Measurements from ENCODE around the gene ADRA2C. TPM values are rescaled to one million over a fixed set of nuclear protein-coding genes. Genes with fewer than 3 reads are reported as not detected.

The ADRA2C gene
- total and polyA plus RNA-seq, 9 of the 15 experiments (the other 6 are each of a cell fraction or from before 2014, with no cell fraction given) = 0.06 to 0.58 (median 0.14) TPM; not detected in 2

DNA sequence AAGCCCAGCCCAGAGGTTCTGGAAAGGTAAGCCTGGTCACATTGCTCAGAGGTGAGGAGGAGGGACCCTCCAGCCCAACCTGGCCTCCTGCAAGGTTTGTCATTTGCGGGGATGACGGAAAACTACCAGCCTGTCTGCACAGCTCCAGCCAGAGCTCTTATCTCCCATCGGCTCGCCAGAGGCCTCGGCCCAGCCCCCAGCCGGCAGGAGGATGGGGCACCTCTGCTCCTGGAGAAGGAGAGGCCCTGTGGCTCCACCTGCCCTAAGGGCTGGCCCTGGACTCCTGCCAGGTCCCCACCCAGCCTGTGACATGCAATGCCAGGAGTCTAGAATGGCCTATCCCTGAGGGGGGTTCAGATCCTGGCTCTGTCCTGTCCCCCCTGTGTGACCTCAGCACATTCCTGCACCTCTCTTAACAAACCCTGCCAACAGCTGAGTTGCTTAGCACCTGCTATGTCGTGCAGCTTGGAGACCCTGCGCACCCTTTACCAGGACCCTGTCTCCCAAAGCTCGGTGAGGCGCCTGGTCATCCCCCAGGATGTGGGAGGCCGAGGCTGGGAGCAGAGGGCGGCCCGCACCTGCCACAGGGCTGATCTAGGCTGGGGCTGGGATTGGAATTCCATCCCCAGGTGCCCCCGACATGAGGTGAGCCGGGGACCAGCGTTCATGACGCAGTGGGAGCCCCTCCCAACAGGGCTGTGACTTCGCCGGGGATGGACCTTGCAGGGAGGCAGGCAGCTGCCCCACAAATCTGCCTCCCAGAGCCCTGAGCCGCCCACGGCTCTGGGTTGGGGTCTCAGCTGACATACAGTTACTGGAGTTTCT lies 14.4 kb downstream of the ADRA2C start:
- no peak for FAIRE-seq
- intact Hi-C loops (cut with micrococcal nuclease) = no loop called here

More for the DNA sequence above, 14.4 kb downstream of the ADRA2C start:
- H3K4me3 ChIP-seq = no peak overlapping the region
- CTCF ChIA-PET (ENCODE audit: low intra/inter-chr PET ratio) = no interaction called here
- H2AFZ ChIP-seq (ENCODE audit: low read depth, low read length) = no peak overlapping the region
- 0 out of 2 replicates have a peak, but pooled peaks cover 5% of the 10 kb centered on the region for H4K20me1 ChIP-seq (replicated peaks; ENCODE audit: control insufficient read depth, insufficient read depth, low read length)
- ATAC-seq (peak; percentile 61), DNase-seq (ENCODE audit: extremely low read depth in 1 of 4, low spot score in 3 of 4) (peak; percentile 25 to 34 (median 30))
- H3K36me3 ChIP-seq (ENCODE audit: control insufficient read depth, insufficient read depth, low read length) = no peaks in the 10 kb centered on the region
- H3K9me1 ChIP-seq (ENCODE audit: control insufficient read depth, insufficient read depth, low read length) = no peaks in the 10 kb centered on the region
- in situ Hi-C loops (cut with MboI) = no loop called here
- TF ChIP-seq SIN3B (IDR thresholded peaks at IDR 0.05; ENCODE audit: low read depth) (no peak), NFIC (IDR thresholded peaks at IDR 0.05) (peak; percentile 54), ZNF561 (CRISPR knock-in tag; conservative IDR thresholded peaks at IDR 0.05) (no peak), HMG20A (CRISPR knock-in tag; conservative IDR thresholded peaks at IDR 0.05) (no peak), RBFOX2 (IDR thresholded peaks at IDR 0.05; ENCODE audit: low read depth, low read length) (no peak), ZNF143 (CRISPR knock-in tag; IDR thresholded peaks at IDR 0.05) (no peak), CTBP1 (IDR thresholded peaks at IDR 0.05; ENCODE audit: borderline replicate concordance) (0 out of 2 replicates have a peak, but pooled peaks have one; percentile 12), MXI1 (IDR thresholded peaks at IDR 0.05; ENCODE audit: low read depth, low read length) (no peak), RBM22 (IDR thresholded peaks at IDR 0.05; ENCODE audit: low read depth, low read length, poor library complexity, severe bottlenecking) (no peak), CAMTA2 (CRISPR knock-in tag; conservative IDR thresholded peaks at IDR 0.05) (no peak), RFX5 (IDR thresholded peaks at IDR 0.05; ENCODE audit: low read depth, low read length) (no peak), TAF1 (IDR thresholded peaks at IDR 0.05; ENCODE audit: control insufficient read depth, extremely low read depth, insufficient read depth, low read length, severe bottlenecking) (no peak), ZNF586 (CRISPR knock-in tag; conservative IDR thresholded peaks at IDR 0.05) (no peak), ZNF274 (IDR thresholded peaks at IDR 0.05; ENCODE audit: borderline replicate concordance, low read depth, low read length) (no peak)
- TF ChIP-seq, protein P1, sequence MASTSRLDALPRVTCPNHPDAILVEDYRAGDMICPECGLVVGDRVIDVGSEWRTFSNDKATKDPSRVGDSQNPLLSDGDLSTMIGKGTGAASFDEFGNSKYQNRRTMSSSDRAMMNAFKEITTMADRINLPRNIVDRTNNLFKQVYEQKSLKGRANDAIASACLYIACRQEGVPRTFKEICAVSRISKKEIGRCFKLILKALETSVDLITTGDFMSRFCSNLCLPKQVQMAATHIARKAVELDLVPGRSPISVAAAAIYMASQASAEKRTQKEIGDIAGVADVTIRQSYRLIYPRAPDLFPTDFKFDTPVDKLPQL (IDR thresholded peaks at IDR 0.05; ENCODE audit: extremely low read depth, insufficient read length) = no peak
- TF ChIP-seq, protein P2, sequence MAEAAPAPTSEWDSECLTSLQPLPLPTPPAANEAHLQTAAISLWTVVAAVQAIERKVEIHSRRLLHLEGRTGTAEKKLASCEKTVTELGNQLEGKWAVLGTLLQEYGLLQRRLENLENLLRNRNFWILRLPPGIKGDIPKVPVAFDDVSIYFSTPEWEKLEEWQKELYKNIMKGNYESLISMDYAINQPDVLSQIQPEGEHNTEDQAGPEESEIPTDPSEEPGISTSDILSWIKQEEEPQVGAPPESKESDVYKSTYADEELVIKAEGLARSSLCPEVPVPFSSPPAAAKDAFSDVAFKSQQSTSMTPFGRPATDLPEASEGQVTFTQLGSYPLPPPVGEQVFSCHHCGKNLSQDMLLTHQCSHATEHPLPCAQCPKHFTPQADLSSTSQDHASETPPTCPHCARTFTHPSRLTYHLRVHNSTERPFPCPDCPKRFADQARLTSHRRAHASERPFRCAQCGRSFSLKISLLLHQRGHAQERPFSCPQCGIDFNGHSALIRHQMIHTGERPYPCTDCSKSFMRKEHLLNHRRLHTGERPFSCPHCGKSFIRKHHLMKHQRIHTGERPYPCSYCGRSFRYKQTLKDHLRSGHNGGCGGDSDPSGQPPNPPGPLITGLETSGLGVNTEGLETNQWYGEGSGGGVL (CRISPR knock-in tag; IDR thresholded peaks at IDR 0.05) = no peak
- BruUV-seq (replicated peaks) = no TSS peak
- H3K27me3 ChIP-seq (ENCODE audit: control insufficient read depth in 2 of 2, insufficient read depth in 2 of 2, low read length in 2 of 2) = peaks cover 6 to 27% of the 10 kb centered on the region in 2 experiments; a peak in 4 of 5 replicates
- H3K9ac ChIP-seq (ENCODE audit: insufficient read depth in 1 of 2, low read depth in 2 of 2, low read length in 2 of 2) = peak overlapping the region in 1 of 2 experiments; percentile 76; a peak in 2 of 4 replicates
- no peak overlapping the region for H3K27ac ChIP-seq (ENCODE audit: extremely low read depth, low read depth, low read length)
- no peaks in the 10 kb centered on the region for H3K9me3 ChIP-seq (replicated peaks; ENCODE audit: control insufficient read depth, insufficient read depth, low read depth, low read length)
- peak overlapping the region; percentile 10; the same call in 1 of the 2 replicates for H3K4me2 ChIP-seq (ENCODE audit: insufficient read depth, low read length)
- H3K79me2 ChIP-seq (ENCODE audit: control insufficient read depth, insufficient read depth, low read length) = no peaks in the 10 kb centered on the region
- POLR2A ChIA-PET = interaction anchor here (0.7 kb wide), 1 partner anchor 19 kb away, joined by 3 read pairs; no protein-coding TSS in a partner anchor
- H3K4me1 ChIP-seq (replicated peaks in 1 of 2; ENCODE audit: control insufficient read depth in 2 of 2, insufficient read depth in 2 of 2, low read length in 2 of 2) = peaks cover 4 to 35% of the 10 kb centered on the region in 2 experiments; a peak in 3 of 5 replicates
- WGBS (ENCODE audit: insufficient coverage, low coverage, missing lambda C conversion rate) = 4% methylated on average over 19 of the region's 21 CpGs

All from K562 (cell line).